Raji (cell line): ENCODE results near the gene DIRAS2.

Source experiments
- POLR2A ChIP-seq: IDR thresholded peaks from 2 replicates; pipeline ENCODE4 v1.6.1; 2011; ENCODE audit warnings: low read depth, low read length, control low read depth; ENCODE audit not compliant: insufficient read depth

DIRAS2 gene

GRCh38 chr9:90642570-90643539 is at the start of gene DIRAS2:
Gene DIRAS2, minus strand, starts transcription at chr9:90642824. Its CDS starts 28,997 bp downstream, at chr9:90613827.
- no peak for TF ChIP-seq POLR2A

GRCh38 chr9:90684736-90685135 is 42.1 kb upstream of the DIRAS2 start:
- TF ChIP-seq POLR2A: no peak

- no peak for TF ChIP-seq POLR2A
Measured at GRCh38 chr9:90684106-90684505, 41.5 kb upstream of the DIRAS2 start.

GRCh38 chr9:90680534-90680933 is 37.9 kb upstream of the DIRAS2 start:
- no peak for TF ChIP-seq POLR2A

- TF ChIP-seq POLR2A: no peak
Measured at GRCh38 chr9:90665072-90665471, 22.4 kb upstream of the DIRAS2 start.

GRCh38 chr9:90659650-90660364 is 17.2 kb upstream of the DIRAS2 start:
- TF ChIP-seq POLR2A: no peak

- TF ChIP-seq POLR2A: no peak
Measured at GRCh38 chr9:90658783-90659182, 16.2 kb upstream of the DIRAS2 start.

GRCh38 chr9:90658181-90658580 is 15.6 kb upstream of the DIRAS2 start:
- no peak for TF ChIP-seq POLR2A

- no peak for TF ChIP-seq POLR2A
Measured at GRCh38 chr9:90651246-90651645, 8.6 kb upstream of the DIRAS2 start.

- no peak for TF ChIP-seq POLR2A
Measured at GRCh38 chr9:90647843-90648242, 5.2 kb upstream of the DIRAS2 start.

- TF ChIP-seq POLR2A: no peak
Measured at GRCh38 chr9:90645721-90646120, 3.1 kb upstream of the DIRAS2 start.

GRCh38 chr9:90641884-90642487 is 638 bp downstream of the DIRAS2 start:
- no peak for TF ChIP-seq POLR2A

GRCh38 chr9:90641086-90641485 is 1.5 kb downstream of the DIRAS2 start:
- no peak for TF ChIP-seq POLR2A

GRCh38 chr9:90640361-90640760 is 2.3 kb downstream of the DIRAS2 start:
- TF ChIP-seq POLR2A: no peak

GRCh38 chr9:90637626-90638025 is 5.0 kb downstream of the DIRAS2 start:
- TF ChIP-seq POLR2A: no peak
